Muscle layer of colon (tissue), 2 donors: ENCODE measurements around the gene KIDINS220.

Source experiments
- H3K27ac ChIP-seq: one replicate; pipeline ENCODE4 v1.7.0; 2013; ENCODE audit warnings: low read depth, mild to moderate bottlenecking, low read length, moderate library complexity
- H3K27me3 ChIP-seq, 2 donors: one replicate each; pipeline ENCODE4 v1.7.0; 2013; ENCODE audit warnings: low read length in 2 of 2, mild to moderate bottlenecking in 2 of 2; ENCODE audit not compliant: insufficient read depth in 2 of 2, control insufficient read depth in 1 of 2
- H3K36me3 ChIP-seq: one replicate; pipeline ENCODE4 v1.7.0; 2013; ENCODE audit warnings: mild to moderate bottlenecking, low read length; ENCODE audit not compliant: insufficient read depth
- H3K4me1 ChIP-seq: one replicate; pipeline ENCODE4 v1.7.0; 2013; ENCODE audit warnings: mild to moderate bottlenecking, low read length; ENCODE audit not compliant: insufficient read depth
- H3K4me3 ChIP-seq, 2 donors: one replicate each; pipeline ENCODE4 v1.7.0; 2013; ENCODE audit warnings: low read length in 2 of 2, low read depth in 1 of 2, mild to moderate bottlenecking in 1 of 2, moderate library complexity in 1 of 2
- H3K9ac ChIP-seq: one replicate; pipeline ENCODE4 v1.7.0; 2013; ENCODE audit warnings: low read length
- H3K9me3 ChIP-seq: one replicate; pipeline ENCODE4 v1.7.0; 2013; ENCODE audit warnings: mild to moderate bottlenecking, low read length
- donor health status: abdominal sarcoma.
- donor health status: Adenocarcinoma of cecum.

The KIDINS220 gene

DNA sequence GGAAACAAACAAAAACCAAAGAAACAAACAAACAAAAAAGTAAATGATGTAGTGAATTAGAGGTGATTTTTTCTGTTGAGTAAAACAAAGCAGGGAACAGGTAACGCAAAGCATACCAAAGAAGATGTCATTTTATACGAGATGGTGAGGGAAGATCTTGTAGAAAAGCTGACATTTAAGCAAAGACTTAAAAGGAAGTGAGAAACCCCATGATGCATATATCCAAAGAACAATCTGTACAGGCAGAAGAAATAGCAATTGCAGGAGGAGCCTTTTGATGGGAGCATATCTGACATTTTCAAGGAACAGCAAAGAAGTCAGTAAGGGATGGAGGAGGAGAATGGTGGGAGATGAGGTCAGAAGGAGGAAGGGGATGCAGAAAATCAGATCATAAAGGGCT lies 63.0 kb downstream of the KIDINS220 start:
- H3K4me1 ChIP-seq, result no peaks in the 10 kb centered on the region
- no peaks in the 10 kb centered on the region for H3K9me3 ChIP-seq
- no peak overlapping the region for H3K9ac ChIP-seq
- H3K27me3 ChIP-seq, result no peaks in the 10 kb centered on the region
- no peak overlapping the region for H3K4me3 ChIP-seq
- H3K36me3 ChIP-seq, result peaks cover 51% of the 10 kb centered on the region
- H3K27ac ChIP-seq, result no peak overlapping the region

DNA sequence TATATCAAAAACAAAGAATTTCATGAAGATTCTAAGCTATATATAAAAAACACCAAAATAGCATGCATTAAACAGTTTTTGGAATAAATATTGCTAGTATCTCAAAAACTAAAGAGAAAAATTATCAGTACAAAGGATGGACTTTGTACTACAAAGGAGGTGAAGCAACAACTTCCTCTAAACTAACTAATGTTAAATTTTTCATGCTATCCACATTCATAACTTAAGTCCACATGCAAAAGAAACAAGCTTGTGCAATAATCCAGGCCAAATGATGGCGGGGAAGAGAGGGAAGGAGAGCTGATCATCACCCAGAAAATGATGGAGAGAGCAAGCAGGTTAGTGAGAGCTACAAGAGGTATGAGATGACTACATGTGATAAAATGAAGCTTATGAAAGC lies 70.1 kb downstream of the KIDINS220 start:
- Histone ChIP-seq H3K27me3 (no peaks in the 10 kb centered on the region), H3K9me3 (no peaks in the 10 kb centered on the region), H3K4me1 (peaks cover 12% of the 10 kb centered on the region), H3K36me3 (peaks cover 13% of the 10 kb centered on the region), H3K9ac (no peak overlapping the region), H3K27ac (no peak overlapping the region), H3K4me3 (no peak overlapping the region)

DNA sequence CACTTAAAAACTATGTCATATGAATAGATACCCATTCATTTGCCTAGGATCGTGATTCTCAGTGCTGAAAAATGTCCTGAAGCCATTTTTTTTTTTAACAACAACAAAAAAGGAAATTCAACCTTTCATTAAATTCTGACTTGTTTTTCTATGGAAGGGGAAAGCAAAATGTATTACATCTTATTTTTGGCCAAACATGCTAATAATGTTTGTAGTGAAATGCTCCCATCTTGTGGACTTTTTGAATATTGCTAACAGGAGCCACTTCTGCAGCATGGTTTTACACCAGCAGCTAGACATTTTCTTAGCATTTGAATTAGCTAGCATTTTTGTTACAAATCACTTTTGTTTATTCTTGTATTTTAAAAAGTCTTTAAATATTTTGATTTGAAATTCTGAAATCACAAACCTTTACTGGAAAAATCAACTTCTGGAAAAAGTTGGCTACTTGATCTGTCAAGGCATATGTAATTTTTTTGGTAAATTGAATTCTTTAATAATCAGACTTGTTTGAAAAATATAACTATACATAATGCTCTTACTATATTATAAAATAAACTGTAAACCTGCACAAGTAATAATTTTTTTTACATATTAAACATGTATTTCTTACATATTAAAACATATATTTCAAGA lies 75.8 kb downstream of the KIDINS220 start:
- Histone ChIP-seq H3K36me3 (no peaks in the 10 kb centered on the region), H3K4me3 (no peak overlapping the region), H3K4me1 (peaks cover 21% of the 10 kb centered on the region), H3K27ac (no peak overlapping the region), H3K9me3 (no peaks in the 10 kb centered on the region), H3K27me3 (no peaks in the 10 kb centered on the region), H3K9ac (no peak overlapping the region)

DNA sequence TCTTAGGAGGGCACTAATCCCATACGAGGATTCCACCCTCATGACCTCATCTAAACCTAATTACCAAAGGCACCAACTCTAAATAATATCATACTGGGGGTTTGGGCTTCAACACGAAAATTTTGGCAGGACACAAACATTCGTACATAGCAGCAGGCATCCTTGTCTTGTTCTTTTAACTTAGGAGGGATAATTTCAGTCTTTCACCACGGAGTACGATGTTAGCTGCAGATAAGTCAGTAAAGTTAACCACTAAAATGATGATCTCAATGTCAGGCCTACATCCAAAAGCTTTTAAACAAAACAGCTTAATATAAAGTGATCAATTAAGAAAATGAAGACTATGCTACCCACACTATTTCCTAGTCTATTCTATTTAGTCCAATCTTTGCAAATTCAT lies 80.7 kb downstream of the KIDINS220 start:
- Histone ChIP-seq H3K36me3 (no peaks in the 10 kb centered on the region), H3K27ac (no peak overlapping the region), H3K9me3 (no peaks in the 10 kb centered on the region), H3K4me1 (peaks cover 27% of the 10 kb centered on the region), H3K9ac (no peak overlapping the region), H3K27me3 (no peaks in the 10 kb centered on the region), H3K4me3 (no peak overlapping the region)

DNA sequence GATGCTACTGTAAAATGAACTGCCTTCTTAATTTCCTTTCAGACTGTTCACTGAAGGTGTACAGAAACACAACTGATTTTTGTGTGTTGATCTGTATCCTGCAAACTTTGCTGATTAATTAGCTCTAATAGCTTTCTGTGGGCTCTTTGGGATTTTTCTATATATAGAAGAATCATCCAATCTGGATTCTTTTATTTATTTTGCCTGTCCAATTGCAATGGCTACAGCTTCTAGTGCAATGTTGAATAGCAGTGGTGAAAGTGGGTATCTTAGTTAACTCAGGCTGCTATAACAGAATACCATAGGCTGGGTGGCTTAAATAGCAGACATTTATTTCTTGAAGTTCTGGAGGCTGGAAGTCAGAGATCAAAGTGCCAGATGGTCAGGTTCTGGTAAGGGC lies 81.2 kb downstream of the KIDINS220 start:
- no peak overlapping the region for H3K4me3 ChIP-seq
- no peaks in the 10 kb centered on the region for H3K27me3 ChIP-seq
- no peaks in the 10 kb centered on the region for H3K36me3 ChIP-seq
- H3K9me3 ChIP-seq, result no peaks in the 10 kb centered on the region
- no peak overlapping the region for H3K9ac ChIP-seq
- peaks cover 27% of the 10 kb centered on the region for H3K4me1 ChIP-seq
- H3K27ac ChIP-seq, result no peak overlapping the region

DNA sequence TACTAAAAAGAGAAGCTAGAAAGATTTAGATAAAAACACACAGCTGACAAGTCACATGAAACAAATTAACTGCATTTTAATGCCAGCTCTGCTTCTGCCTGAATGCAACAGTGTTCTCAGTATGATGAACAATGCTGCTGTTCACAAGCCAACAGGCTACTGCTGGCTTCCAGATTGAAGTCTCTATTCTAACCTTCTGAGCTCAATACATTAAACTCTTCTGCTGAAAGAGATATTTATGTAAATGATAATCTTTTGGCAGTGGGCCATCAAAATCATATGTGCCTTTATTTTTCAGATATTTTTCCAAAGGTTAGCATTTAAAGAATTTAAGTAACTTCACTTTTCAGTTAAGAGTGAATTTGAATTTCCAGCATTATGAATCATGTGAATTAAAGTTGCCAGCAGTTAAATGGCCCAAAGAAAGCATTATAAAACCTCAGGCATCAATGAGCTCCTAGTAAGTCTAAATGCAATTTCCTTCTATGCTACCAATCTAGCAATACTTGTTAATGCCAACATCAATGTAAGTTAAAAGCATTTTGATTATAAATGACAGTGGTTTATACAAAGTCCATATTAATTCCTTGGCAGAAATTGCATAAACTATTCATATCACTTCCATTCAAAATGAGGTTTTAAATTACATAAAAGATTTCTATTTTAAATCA lies 83.2 kb downstream of the KIDINS220 start:
- H3K36me3 ChIP-seq, result peaks cover 8% of the 10 kb centered on the region
- no peak overlapping the region for H3K9ac ChIP-seq
- no peaks in the 10 kb centered on the region for H3K27me3 ChIP-seq
- peaks cover 27% of the 10 kb centered on the region for H3K4me1 ChIP-seq
- no peak overlapping the region for H3K27ac ChIP-seq
- H3K9me3 ChIP-seq, result no peaks in the 10 kb centered on the region
- no peak overlapping the region for H3K4me3 ChIP-seq

DNA sequence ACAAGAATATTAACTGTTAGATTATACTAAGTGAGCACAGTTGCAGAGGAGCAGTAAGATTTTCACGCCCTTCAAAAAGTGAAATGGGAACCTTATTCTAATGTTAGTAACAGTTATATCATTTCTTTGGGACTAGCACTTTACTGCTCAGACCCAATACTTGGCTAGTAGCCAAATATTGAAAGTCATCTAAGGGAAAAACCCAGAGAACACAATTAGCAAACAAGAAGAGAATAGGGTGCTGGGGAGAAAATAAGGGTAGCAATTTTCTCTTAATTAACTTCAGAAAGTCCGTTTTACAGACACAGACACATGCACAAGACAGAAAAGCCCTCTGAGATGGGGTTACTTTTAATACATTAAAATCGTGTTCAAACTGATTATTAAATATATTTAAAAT lies 83.8 kb downstream of the KIDINS220 start:
- H3K4me3 ChIP-seq, result no peak overlapping the region
- no peaks in the 10 kb centered on the region for H3K27me3 ChIP-seq
- no peak overlapping the region for H3K27ac ChIP-seq
- H3K9ac ChIP-seq, result no peak overlapping the region
- no peaks in the 10 kb centered on the region for H3K9me3 ChIP-seq
- peaks cover 22% of the 10 kb centered on the region for H3K4me1 ChIP-seq
- peaks cover 12% of the 10 kb centered on the region for H3K36me3 ChIP-seq

DNA sequence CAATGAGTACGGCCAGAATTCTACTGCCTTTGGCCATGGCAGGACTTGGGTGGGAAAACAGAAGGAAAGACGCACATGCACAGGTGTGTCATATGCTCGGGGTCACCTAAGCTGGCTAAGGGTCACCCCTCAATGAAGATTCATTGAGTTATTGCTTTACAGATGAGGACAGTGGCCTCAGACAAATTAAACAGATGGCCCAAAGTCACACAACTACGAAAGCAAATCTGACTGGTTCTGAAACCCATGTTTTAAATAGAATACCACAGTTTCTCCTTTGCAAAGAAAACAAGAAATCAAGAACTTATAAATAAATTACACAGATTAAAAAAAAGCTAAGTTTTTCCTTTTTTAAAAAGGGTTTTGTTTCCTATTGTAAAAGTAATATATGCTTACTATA lies 85.0 kb downstream of the KIDINS220 start:
- Histone ChIP-seq H3K4me1 (peaks cover 17% of the 10 kb centered on the region), H3K27me3 (no peaks in the 10 kb centered on the region), H3K9me3 (no peaks in the 10 kb centered on the region), H3K36me3 (peaks cover 12% of the 10 kb centered on the region), H3K4me3 (no peak overlapping the region), H3K27ac (no peak overlapping the region), H3K9ac (no peak overlapping the region)

DNA sequence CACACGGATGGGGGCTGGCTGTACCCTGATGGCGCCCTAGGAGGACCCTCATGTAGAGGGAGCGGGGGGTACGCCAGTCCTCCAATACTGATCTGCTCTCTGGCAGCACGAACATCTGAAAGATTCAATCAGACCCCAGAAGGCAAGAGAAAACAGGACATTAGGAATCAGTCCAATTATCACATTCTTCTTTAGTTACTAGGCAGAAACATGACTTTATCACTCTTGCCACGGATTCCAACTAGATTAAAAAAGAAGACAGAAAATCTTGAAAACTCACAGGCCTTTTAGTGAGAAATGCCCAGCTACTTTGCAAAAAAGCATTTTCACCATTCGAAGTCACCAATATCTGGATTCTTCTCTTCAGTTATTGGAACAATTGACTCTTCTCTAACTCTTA lies 87.2 kb downstream of the KIDINS220 start:
- H3K27me3 ChIP-seq, result no peaks in the 10 kb centered on the region
- H3K4me3 ChIP-seq, result no peak overlapping the region
- H3K4me1 ChIP-seq, result peaks cover 17% of the 10 kb centered on the region
- H3K27ac ChIP-seq, result no peak overlapping the region
- no peak overlapping the region for H3K9ac ChIP-seq
- H3K36me3 ChIP-seq, result peaks cover 17% of the 10 kb centered on the region
- no peaks in the 10 kb centered on the region for H3K9me3 ChIP-seq

DNA sequence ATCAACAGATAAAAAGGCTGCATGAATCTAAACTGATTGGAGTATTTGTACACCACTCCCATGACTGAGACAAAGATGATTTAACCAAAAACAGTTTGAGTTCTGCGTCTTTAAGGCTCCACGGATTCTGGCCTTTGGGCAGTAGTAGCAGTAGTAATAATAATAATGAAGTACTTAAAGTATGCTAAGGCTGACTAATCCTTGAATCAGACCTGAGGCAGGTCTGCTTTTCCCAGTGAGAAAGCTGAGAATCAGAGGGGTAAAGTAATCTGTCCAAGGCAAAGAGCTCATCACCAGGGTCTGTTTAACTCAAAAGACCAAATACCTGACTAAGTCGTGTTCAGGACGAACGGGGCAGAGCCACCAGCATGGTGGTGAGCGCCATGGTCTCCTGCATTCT lies 94.2 kb downstream of the KIDINS220 start:
- Histone ChIP-seq H3K27me3 (no peaks in the 10 kb centered on the region), H3K9me3 (no peaks in the 10 kb centered on the region), H3K27ac (no peak overlapping the region), H3K9ac (no peak overlapping the region), H3K4me1 (no peaks in the 10 kb centered on the region), H3K4me3 (no peak overlapping the region), H3K36me3 (peaks cover 22% of the 10 kb centered on the region)

DNA sequence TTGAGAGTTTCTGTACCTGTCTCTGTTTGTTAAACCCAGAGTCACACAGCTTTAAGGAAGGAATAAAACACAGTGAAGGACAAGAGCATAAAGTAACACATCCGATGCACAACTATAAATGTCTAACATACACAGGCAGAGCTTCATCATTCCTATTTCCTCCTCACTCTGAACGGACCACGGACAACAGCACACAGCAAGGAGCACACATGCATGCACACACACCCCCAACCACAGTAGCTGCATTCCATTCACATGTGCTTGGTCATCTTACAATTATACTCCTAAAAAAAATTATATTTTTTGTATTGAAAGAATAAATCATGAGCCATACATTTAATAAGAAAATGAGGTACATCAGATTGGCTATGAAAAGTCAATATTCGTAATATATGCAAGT lies 97.3 kb downstream of the KIDINS220 start:
- H3K27me3 ChIP-seq, result no peaks in the 10 kb centered on the region
- no peaks in the 10 kb centered on the region for H3K9me3 ChIP-seq
- H3K4me3 ChIP-seq, result no peak overlapping the region
- H3K36me3 ChIP-seq, result peaks cover 29% of the 10 kb centered on the region
- no peaks in the 10 kb centered on the region for H3K4me1 ChIP-seq
- no peak overlapping the region for H3K9ac ChIP-seq
- H3K27ac ChIP-seq, result no peak overlapping the region

DNA sequence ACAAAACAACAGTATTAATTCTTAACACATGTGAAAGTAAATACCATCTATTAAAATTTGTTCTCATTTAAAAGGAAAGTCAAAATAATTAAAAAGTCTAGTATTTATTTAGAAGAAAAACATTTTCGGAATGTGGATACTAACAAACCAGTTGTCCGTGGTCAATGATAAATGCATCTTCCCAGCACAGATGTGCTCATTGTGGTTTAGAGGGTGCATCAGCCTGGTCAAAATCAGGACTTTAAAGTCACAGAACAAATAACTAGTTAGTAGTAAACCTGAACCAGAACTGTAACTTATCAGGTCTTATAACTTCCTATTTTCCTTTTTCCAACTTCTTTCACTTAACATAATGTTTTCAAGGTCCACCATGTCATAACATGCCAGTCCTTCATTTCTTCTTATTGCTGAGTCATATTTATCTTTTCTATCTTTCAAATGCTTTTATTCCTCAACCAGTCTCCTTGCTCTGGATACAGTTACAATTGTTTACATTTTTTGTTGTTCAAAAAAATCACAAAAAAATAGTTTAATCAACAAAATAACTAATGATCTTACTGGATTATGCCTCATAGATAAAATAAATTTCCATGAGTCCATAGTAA lies 99.7 kb downstream of the KIDINS220 start:
- Histone ChIP-seq H3K9ac (no peak overlapping the region), H3K4me3 (no peak overlapping the region), H3K27me3 (no peaks in the 10 kb centered on the region), H3K27ac (no peak overlapping the region), H3K36me3 (peaks cover 38% of the 10 kb centered on the region), H3K9me3 (no peaks in the 10 kb centered on the region), H3K4me1 (no peaks in the 10 kb centered on the region)
